PC-9 (cell line): ENCODE results near the gene HAP1. TPM values are rescaled to one million over a fixed set of nuclear protein-coding genes. Genes with fewer than 3 reads are reported as not detected.

Experiments
- BruUV-seq: library from RNA; stranded (reverse); fragments of 400-500 nt; replicated peaks from 2 replicates; lab custom pipeline; 2021; lab: Mats Ljungman, UMichigan
- CTCF ChIA-PET: fragments of 300-600 bp; sonication (Branson Sonifier 250); formaldehyde crosslinking; loops from one replicate; lab custom pipeline; 2022; ENCODE audit warnings: antibody characterized with exemption; lab: Charles Lee
- POLR2A ChIA-PET: fragments of 300-600 bp; sonication (Branson Sonifier 250); formaldehyde crosslinking; loops from one replicate; lab custom pipeline; 2022; ENCODE audit warnings: antibody characterized with exemption; ENCODE audit not compliant: unreplicated experiment; lab: Charles Lee
- DNase-seq, 2 experiments: peaks; one replicate each; pipeline versions ENCODE4 v3.0.0 to v3.0.0-alpha.2; 2015 to 2022; ENCODE audit warnings: mixed read lengths in 1 of 2
- H2AFZ ChIP-seq: fragments of 200-600 bp; sonication (generic); 2 replicates; pipeline ENCODE4 v1.8.1; 2017; ENCODE audit warnings: antibody characterized with exemption
- H3F3A ChIP-seq: fragments of 200-600 bp; sonication (generic); 2 replicates; pipeline ENCODE4 v1.8.1; 2017; ENCODE audit warnings: antibody characterized with exemption, mild to moderate bottlenecking, low read depth; ENCODE audit not compliant: insufficient read depth
- H3K27ac ChIP-seq: fragments of 200-600 bp; sonication (generic); 2 replicates; pipeline ENCODE4 v1.6.1; 2016; ENCODE audit warnings: mixed run types
- H3K27me3 ChIP-seq: fragments of 200-600 bp; sonication (generic); 2 replicates; pipeline ENCODE4 v1.6.1; 2016; ENCODE audit warnings: low read depth, mixed run types; ENCODE audit not compliant: insufficient read depth
- H3K36me3 ChIP-seq: fragments of 200-600 bp; sonication (generic); 2 replicates; pipeline ENCODE4 v1.6.1; 2016; ENCODE audit warnings: low read depth, mixed run types
- H3K4me1 ChIP-seq: fragments of 200-600 bp; sonication (generic); replicated peaks from 2 replicates; pipeline ENCODE4 v1.6.1; 2016; ENCODE audit warnings: mixed run types; ENCODE audit not compliant: insufficient read depth
- H3K4me2 ChIP-seq: fragments of 200-600 bp; sonication (generic); 2 replicates; pipeline ENCODE4 v1.6.1; 2017; ENCODE audit warnings: mixed run types
- H3K4me3 ChIP-seq: fragments of 200-600 bp; sonication (generic); 2 replicates; pipeline ENCODE4 v1.6.1; 2016; ENCODE audit warnings: mixed run types
- H3K79me2 ChIP-seq: fragments of 200-600 bp; sonication (generic); 2 replicates; pipeline ENCODE4 v1.6.1; 2017; ENCODE audit warnings: low read depth, mixed run types
- H3K9me2 ChIP-seq: fragments of 200-600 bp; sonication (generic); 2 replicates; pipeline ENCODE4 v1.8.1; 2017; ENCODE audit warnings: mild to moderate bottlenecking; ENCODE audit not compliant: insufficient read depth
- H3K9me3 ChIP-seq: fragments of 200-600 bp; sonication (generic); 2 replicates; pipeline ENCODE4 v1.8.1; 2016; ENCODE audit warnings: low read depth; ENCODE audit not compliant: insufficient read depth
- H4K20me1 ChIP-seq: fragments of 200-600 bp; sonication (generic); 2 replicates; pipeline ENCODE4 v1.8.1; 2017; ENCODE audit not compliant: insufficient read depth
- EZH2 ChIP-seq: fragments of 200-600 bp; sonication (generic); IDR thresholded peaks from 2 replicates; pipeline ENCODE4 v1.8.0; 2017; ENCODE audit warnings: antibody characterized with exemption, low read depth
- intact Hi-C: fragments of 100-400 bp; cut with micrococcal nuclease; formaldehyde crosslinking; loops from one replicate; pipeline ENCODE4 v1.10.0; 2022; ENCODE audit not compliant: unreplicated experiment
- total RNA-seq: library from RNA; stranded (reverse); gene quantifications from 2 replicates; pipeline ENCODE4 v1.2.3, GENCODE V29; 2021
- TF ChIP-seq, protein P1 (sequence below): fragments of 200-600 bp; sonication (generic); conservative IDR thresholded peaks from 2 replicates; pipeline ENCODE4 v1.6.1; 2017; ENCODE audit warnings: mixed run types, antibody characterized with exemption, mild to moderate bottlenecking, moderate library complexity

Gene HAP1
- total RNA-seq, 1 experiment from 2014 or later = 1.1 TPM

DNA sequence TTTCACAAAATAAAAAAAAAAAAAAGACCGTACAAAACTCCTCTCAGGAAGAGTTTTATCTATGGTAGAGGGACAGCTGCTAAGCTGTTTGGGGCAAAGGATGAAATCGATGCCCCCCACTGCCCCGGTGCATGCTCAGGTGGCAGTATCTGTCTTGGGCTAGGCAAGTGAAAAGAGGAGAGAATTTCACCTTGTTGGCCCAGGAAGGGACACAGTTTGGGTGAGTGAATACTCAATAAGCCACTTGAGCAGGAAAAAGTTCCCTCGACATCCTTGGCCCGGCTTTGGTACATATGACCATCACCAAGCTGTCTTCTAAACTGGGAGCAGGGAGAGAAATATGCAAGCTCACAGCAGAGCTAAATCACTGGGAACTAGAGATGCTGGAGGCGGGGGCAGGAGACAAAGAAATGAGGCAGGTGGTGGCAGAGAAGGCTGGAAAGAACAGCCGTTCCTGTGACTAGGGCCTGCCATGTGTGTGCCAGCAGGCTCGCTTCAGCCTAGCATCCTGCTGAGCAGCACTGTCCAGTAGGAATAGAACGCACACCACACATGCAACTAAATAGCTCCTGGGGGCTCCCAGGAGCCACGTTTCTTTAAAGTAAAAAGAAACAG is 53.9 kb downstream of the HAP1 start:
- no peak for DNase-seq
- intact Hi-C loops = no loop called here

GRCh38 chr17:41679740-41680425 is 54.6 kb downstream of the HAP1 start:
- no peaks in the 10 kb centered on the region for H4K20me1 ChIP-seq
- peak overlapping the region; percentile 41; the same call in 1 of the 2 replicates for H2AFZ ChIP-seq
- DNase-seq = no peak
- intact Hi-C loops = loop anchor here (1.0 to 2.0 kb wide), 2 partner anchors 8 to 25 kb away; partner anchors contain the start of gene EIF1
- CTCF ChIA-PET = interaction anchor here (0.6 to 2.5 kb wide), 5 partner anchors 8 to 864 kb away, joined by 3 to 17 read pairs (median 3); partner anchors contain the start of gene EIF1
- H3K79me2 ChIP-seq = no peaks in the 10 kb centered on the region
- H3K27me3 ChIP-seq = no peaks in the 10 kb centered on the region
- no peaks in the 10 kb centered on the region for H3K9me2 ChIP-seq
- H3K4me1 ChIP-seq = peaks cover 24% of the 10 kb centered on the region
- H3K4me2 ChIP-seq = peak overlapping the region; percentile 73
- H3K9me3 ChIP-seq = no peaks in the 10 kb centered on the region
- peaks cover 26% of the 10 kb centered on the region for H3F3A ChIP-seq
- no peaks in the 10 kb centered on the region for H3K36me3 ChIP-seq
- no peak overlapping the region for H3K4me3 ChIP-seq
- TF ChIP-seq, protein P1, sequence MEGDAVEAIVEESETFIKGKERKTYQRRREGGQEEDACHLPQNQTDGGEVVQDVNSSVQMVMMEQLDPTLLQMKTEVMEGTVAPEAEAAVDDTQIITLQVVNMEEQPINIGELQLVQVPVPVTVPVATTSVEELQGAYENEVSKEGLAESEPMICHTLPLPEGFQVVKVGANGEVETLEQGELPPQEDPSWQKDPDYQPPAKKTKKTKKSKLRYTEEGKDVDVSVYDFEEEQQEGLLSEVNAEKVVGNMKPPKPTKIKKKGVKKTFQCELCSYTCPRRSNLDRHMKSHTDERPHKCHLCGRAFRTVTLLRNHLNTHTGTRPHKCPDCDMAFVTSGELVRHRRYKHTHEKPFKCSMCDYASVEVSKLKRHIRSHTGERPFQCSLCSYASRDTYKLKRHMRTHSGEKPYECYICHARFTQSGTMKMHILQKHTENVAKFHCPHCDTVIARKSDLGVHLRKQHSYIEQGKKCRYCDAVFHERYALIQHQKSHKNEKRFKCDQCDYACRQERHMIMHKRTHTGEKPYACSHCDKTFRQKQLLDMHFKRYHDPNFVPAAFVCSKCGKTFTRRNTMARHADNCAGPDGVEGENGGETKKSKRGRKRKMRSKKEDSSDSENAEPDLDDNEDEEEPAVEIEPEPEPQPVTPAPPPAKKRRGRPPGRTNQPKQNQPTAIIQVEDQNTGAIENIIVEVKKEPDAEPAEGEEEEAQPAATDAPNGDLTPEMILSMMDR = no peak
- TF ChIP-seq EZH2 = no peak
- peak overlapping the region; percentile 94 for H3K27ac ChIP-seq
- POLR2A ChIA-PET = interaction anchor here (0.6 to 3.2 kb wide), 6 partner anchors 9 to 861 kb away, joined by 3 to 89 read pairs (median 4); partner anchors contain the start of gene EIF1
- BruUV-seq = no TSS peak

More for the DNA sequence above, 53.9 kb downstream of the HAP1 start:
- no peak overlapping the region for H3K4me2 ChIP-seq
- H3K4me1 ChIP-seq = peaks cover 24% of the 10 kb centered on the region
- H3K27ac ChIP-seq = no peak overlapping the region
- H2AFZ ChIP-seq = no peak overlapping the region
- no peaks in the 10 kb centered on the region for H3K36me3 ChIP-seq
- no peaks in the 10 kb centered on the region for H3K27me3 ChIP-seq
- H3F3A ChIP-seq = peaks cover 26% of the 10 kb centered on the region
- CTCF ChIA-PET = interaction anchor here (0.6 to 0.8 kb wide), 3 partner anchors 8 to 865 kb away, joined by 3 to 5 read pairs (median 3); no protein-coding TSS in a partner anchor
- TF ChIP-seq, protein P1 = no peak
- no peak for TF ChIP-seq EZH2
- H3K9me2 ChIP-seq = no peaks in the 10 kb centered on the region
- no peaks in the 10 kb centered on the region for H4K20me1 ChIP-seq
- H3K4me3 ChIP-seq = no peak overlapping the region
- POLR2A ChIA-PET = no interaction called here
- no peaks in the 10 kb centered on the region for H3K79me2 ChIP-seq
- BruUV-seq = no TSS peak
- no peaks in the 10 kb centered on the region for H3K9me3 ChIP-seq

DNA sequence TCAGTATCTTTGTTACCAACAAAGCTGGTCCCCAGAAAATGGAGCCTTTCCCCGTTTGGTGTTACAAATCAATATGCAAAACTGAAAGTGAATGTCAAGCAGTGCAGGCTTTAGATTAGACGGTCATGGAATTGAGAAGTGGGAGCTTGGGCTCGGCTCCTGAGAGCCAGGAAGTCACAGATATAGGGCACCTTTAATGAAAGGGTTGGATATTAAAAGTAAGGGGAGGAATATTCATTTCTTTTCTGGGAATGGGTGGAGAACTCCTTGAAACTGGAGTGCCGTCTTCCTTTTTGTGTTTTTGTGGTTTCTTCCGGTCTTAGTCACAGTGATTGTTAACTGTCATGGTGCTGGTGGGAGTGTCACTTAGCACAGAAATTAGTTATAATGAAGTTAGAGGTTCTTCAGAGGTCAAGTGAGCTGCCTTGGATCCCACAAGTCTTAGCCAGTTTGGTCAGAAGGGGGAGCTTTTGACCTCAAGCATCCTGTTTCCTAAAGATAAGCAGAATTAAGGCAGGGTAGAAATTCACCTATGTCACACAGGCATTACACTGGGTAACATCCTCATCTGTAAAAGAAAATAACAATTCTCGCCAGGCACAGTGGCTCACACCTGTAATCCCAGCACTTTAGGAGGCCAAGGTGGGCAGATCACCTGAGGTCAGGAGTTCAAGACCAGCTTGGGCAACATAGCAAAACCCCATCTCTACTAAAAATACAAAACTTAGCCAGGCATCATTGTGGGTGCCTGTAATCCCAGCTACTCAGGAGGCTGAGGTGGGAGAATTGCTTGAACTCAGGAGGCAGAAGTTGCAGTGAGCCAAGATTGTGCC is 55.3 kb downstream of the HAP1 start:
- DNase-seq = peak; percentile 67 to 88
- Histone ChIP-seq H3K4me2 (peak overlapping the region; percentile 73), H3K27me3 (no peaks in the 10 kb centered on the region), H3K27ac (peak overlapping the region; percentile 94), H3F3A (peaks cover 26% of the 10 kb centered on the region), H3K9me3 (no peaks in the 10 kb centered on the region), H3K4me3 (peak overlapping the region; percentile 50), H3K9me2 (no peaks in the 10 kb centered on the region), H3K4me1 (peaks cover 24% of the 10 kb centered on the region), H3K36me3 (no peaks in the 10 kb centered on the region), H2AFZ (peak overlapping the region; percentile 41; the same call in 1 of the 2 replicates), H3K79me2 (no peaks in the 10 kb centered on the region), H4K20me1 (no peaks in the 10 kb centered on the region)
- no TSS peak for BruUV-seq
- POLR2A ChIA-PET = interaction anchor here (0.5 to 3.2 kb wide), 16 partner anchors 10 to 1338 kb away, joined by 3 to 89 read pairs (median 4); partner anchors contain the start of gene EIF1
- CTCF ChIA-PET = interaction anchor here (0.5 to 2.5 kb wide), 8 partner anchors 10 to 860 kb away, joined by 3 to 17 read pairs (median 4); partner anchors contain the start of gene EIF1
- intact Hi-C loops = loop anchor here (1.0 to 2.0 kb wide), 2 partner anchors 9 to 24 kb away; partner anchors contain the start of gene EIF1
- TF ChIP-seq EZH2 = no peak
- TF ChIP-seq, protein P1 = peak; percentile 28; the same call in 1 of the 2 replicates
